T47D (cell line): Measurements from ENCODE around the gene EID1.
"Not testable (repeated sequence)": the region's sequence is repeated elsewhere in the genome, so short reads cannot be mapped to it uniquely, and the experiment has no call there.

Experiments used
- DNase-seq, 2 experiments: peaks; one replicate each; pipeline versions ENCODE4 v3.0.0 to v3.0.0-alpha.2; 2011 to 2012; ENCODE audit warnings: low read depth in 1 of 2, low spot score in 1 of 2
- JUND ChIP-seq: IDR thresholded peaks from 2 replicates; pipeline ENCODE4 v1.6.1; 2012; ENCODE audit warnings: low read depth
- in situ Hi-C: cut with HindIII; loops from 2 replicates; pipeline ENCODE4 v1.10.0; 2016; ENCODE audit warnings: low sequenced_read_pairs, low pct_unique_long_range_greater_than_20kb

Gene EID1

GRCh38 chr15:48877630-48878595 is at the start of gene EID1:
Gene EID1 (plus strand): TSS chr15:48878134. CDS start chr15:48878177, 43 bp downstream.
- peak; percentile 79 to 95 for DNase-seq
- TF ChIP-seq JUND: no peak
- in situ Hi-C loops: no loop called here

GRCh38 chr15:48828471-48828870 is 49.5 kb upstream of the EID1 start:
- no peak for DNase-seq
- in situ Hi-C loops: no loop called here
- TF ChIP-seq JUND: no peak

- TF ChIP-seq JUND: no peak
- in situ Hi-C loops: no loop called here
- DNase-seq: peak in 1 of 2 experiments; percentile 16
These were observed 49.0 kb upstream of the EID1 start for GRCh38 chr15:48828906-48829305.

- in situ Hi-C loops: no loop called here
- DNase-seq: no peak
- no peak for TF ChIP-seq JUND
These were observed 45.3 kb upstream of the EID1 start for GRCh38 chr15:48832648-48833047.

GRCh38 chr15:48833526-48834239 is 44.3 kb upstream of the EID1 start:
- no peak for TF ChIP-seq JUND
- DNase-seq: no peak
- in situ Hi-C loops: no loop called here

GRCh38 chr15:48834756-48835155 is 43.2 kb upstream of the EID1 start:
- DNase-seq: no peak
- in situ Hi-C loops: no loop called here
- no peak for TF ChIP-seq JUND

GRCh38 chr15:48842501-48842900 is 35.4 kb upstream of the EID1 start:
- DNase-seq: no peak
- TF ChIP-seq JUND: no peak
- in situ Hi-C loops: no loop called here

- no peak for DNase-seq
- TF ChIP-seq JUND: no peak
- in situ Hi-C loops: no loop called here
These were observed 32.8 kb upstream of the EID1 start for GRCh38 chr15:48845123-48845522.

- in situ Hi-C loops: no loop called here
- no peak for DNase-seq
- TF ChIP-seq JUND: no peak
These were observed 27.3 kb upstream of the EID1 start for GRCh38 chr15:48850648-48851047.

GRCh38 chr15:48851956-48852355 is 26.0 kb upstream of the EID1 start:
- in situ Hi-C loops: no loop called here
- no peak for DNase-seq

GRCh38 chr15:48854434-48854833 is 23.5 kb upstream of the EID1 start:
- DNase-seq, in situ Hi-C loops: not testable (repeated sequence)

More at GRCh38 chr15:48851956-48852355, 26.0 kb upstream of the EID1 start:
- TF ChIP-seq JUND: no peak

GRCh38 chr15:48855501-48856440 is 22.2 kb upstream of the EID1 start:
- in situ Hi-C loops: no loop called here
- TF ChIP-seq JUND: no peak
- DNase-seq: peak in 1 of 2 experiments; percentile 32
